ENCODE results near the gene AP1M1. TPM values are rescaled to one million over a fixed set of nuclear protein-coding genes. Genes with fewer than 3 reads are reported as not detected.
"Not testable (repeated sequence)": the region's sequence is repeated elsewhere in the genome, so short reads cannot be mapped to it uniquely, and the experiment has no call there.

The AP1M1 gene
- total RNA-seq, 6 donors from 2014 or later, result 45.7 to 87.7 (median 62.5) TPM

GRCh38 chr19:16284505-16284904 lies 86.8 kb downstream of the AP1M1 start:
- no peaks in the 10 kb centered on the region for H3K27me3 ChIP-seq
- H3K27ac ChIP-seq, result peak overlapping the region; percentile 91 to 95 (median 94)
- no peaks in the 10 kb centered on the region for H3K9me3 ChIP-seq
- H3K4me1 ChIP-seq, result peaks cover 49 to 63% (median 53%) of the 10 kb centered on the region in 4 donors
- DNase-seq (no peak), ATAC-seq (ENCODE audit: low FRiP score in 2 of 2) (no peak)
- TF ChIP-seq POLR2AphosphoS5 (IDR thresholded peaks at IDR 0.05) (no peak), POLR2A (IDR thresholded peaks at IDR 0.05) (no peak), EP300 (IDR thresholded peaks at IDR 0.05) (no peak), CTCF (IDR thresholded peaks at IDR 0.05) (no peak)
- H3K36me3 ChIP-seq, result no peaks in the 10 kb centered on the region
- WGBS, 2 donors, result 85 to 90% methylated on average over 9 of the region's 9 CpGs
- H3K4me3 ChIP-seq, result peak overlapping the region in 1 of 4 donors; percentile 36

DNA sequence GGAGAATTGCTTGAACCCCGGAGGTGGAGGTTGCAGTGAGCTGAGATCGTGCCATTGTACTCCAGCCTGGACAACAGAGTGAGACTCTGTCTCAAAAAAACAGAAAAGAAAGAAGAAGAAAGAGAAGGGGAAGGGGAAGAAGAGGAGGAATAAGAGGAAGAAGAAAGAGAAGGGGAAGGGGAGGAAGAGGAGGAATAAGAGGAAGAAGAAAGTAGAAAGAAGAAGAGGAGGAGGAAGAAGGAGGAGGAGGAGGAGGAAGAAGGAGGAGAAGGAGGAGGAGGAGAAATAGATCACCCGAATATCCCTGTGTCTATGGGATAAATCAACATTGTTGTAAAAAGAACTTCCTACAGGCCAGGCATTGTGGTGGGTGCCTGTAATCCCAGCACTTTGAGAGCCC lies 87.4 kb downstream of the AP1M1 start:
- Histone ChIP-seq H3K4me1 (peaks cover 45 to 59% (median 51%) of the 10 kb centered on the region in 4 donors), H3K27ac (peak overlapping the region; percentile 91 to 95 (median 94))
- H3K27me3 ChIP-seq; H3K4me3 ChIP-seq; H3K9me3 ChIP-seq; ATAC-seq (ENCODE audit: low FRiP score in 2 of 2); DNase-seq; H3K36me3 ChIP-seq: not testable (repeated sequence)
- WGBS, 2 donors, result 52 to 74% methylated on average over 3 of the region's 3 CpGs

DNA sequence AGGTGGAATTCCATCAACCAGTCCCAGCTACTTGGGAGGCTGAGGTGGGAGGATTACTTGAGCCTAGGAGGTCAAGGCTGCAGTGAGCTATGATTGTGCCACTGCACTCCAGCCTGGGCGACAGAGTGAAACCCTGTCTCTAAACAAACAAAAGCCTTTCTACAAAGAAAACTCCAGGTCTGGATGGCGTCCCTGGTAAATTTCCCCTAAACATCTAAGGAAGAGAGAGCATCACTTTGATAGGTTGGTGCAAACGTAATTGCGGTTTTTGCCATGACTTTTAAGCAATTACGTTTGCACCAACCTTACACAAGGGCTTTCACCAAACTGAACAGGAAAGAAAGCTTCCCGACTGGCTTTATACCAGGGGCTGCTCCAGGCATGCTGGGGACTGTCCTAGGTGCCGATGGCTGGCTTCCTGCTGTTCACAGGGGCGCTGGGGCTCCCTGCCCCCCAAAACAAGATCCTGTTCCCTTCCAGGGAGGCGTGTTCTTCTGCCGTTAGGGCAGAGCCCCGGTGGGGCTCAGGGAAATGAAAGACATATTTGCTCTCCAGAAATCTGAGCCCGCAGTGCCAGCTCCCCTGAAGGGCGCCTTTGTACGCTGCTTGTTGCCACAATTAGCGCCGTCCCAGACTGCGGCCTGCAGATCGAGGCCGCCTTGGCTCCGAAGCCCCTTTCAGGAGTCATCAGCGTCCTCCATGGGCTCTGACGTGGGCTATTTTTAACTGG lies 88.2 kb downstream of the AP1M1 start:
- H3K27me3 ChIP-seq, result no peaks in the 10 kb centered on the region
- peaks cover 45 to 53% (median 50%) of the 10 kb centered on the region in 4 donors for H3K4me1 ChIP-seq
- H3K9me3 ChIP-seq, result no peaks in the 10 kb centered on the region
- WGBS, 2 donors, result 18 to 30% methylated on average over 20 to 22 of the region's 22 CpGs
- ATAC-seq (ENCODE audit: low FRiP score in 2 of 2), result no peak
- no peak for DNase-seq
- no peaks in the 10 kb centered on the region for H3K36me3 ChIP-seq
- TF ChIP-seq POLR2AphosphoS5 (IDR thresholded peaks at IDR 0.05), result peak in 1 of 2 donors; percentile 35
- TF ChIP-seq EP300 (IDR thresholded peaks at IDR 0.05), result no peak
- TF ChIP-seq POLR2A (IDR thresholded peaks at IDR 0.05), result peak in 1 of 4 donors; percentile 22
- no peak for TF ChIP-seq CTCF (IDR thresholded peaks at IDR 0.05)
- peak overlapping the region in 1 of 4 donors; percentile 10 for H3K4me3 ChIP-seq
- peak overlapping the region; percentile 91 to 95 (median 94) for H3K27ac ChIP-seq

GRCh38 chr19:16288544-16288943 lies 90.8 kb downstream of the AP1M1 start:
- ATAC-seq (ENCODE audit: low FRiP score in 2 of 2) (no peak), DNase-seq (no peak)
- Histone ChIP-seq H3K27ac (no peak overlapping the region), H3K9me3 (no peaks in the 10 kb centered on the region), H3K36me3 (no peaks in the 10 kb centered on the region), H3K27me3 (no peaks in the 10 kb centered on the region), H3K4me3 (no peak overlapping the region), H3K4me1 (peaks cover 32 to 45% (median 37%) of the 10 kb centered on the region in 4 donors)
- no peak for TF ChIP-seq CTCF (IDR thresholded peaks at IDR 0.05)
- TF ChIP-seq EP300 (IDR thresholded peaks at IDR 0.05), result no peak
- TF ChIP-seq POLR2A (IDR thresholded peaks at IDR 0.05), result no peak
- TF ChIP-seq POLR2AphosphoS5 (IDR thresholded peaks at IDR 0.05), result peak in 1 of 2 donors; percentile 18
- 70 to 71% methylated on average over 9 of the region's 9 CpGs for WGBS, 2 donors

GRCh38 chr19:16289594-16289993 lies 91.9 kb downstream of the AP1M1 start:
- ATAC-seq (ENCODE audit: low FRiP score in 2 of 2) (no peak), DNase-seq (no peak)
- no peak overlapping the region for H3K4me3 ChIP-seq
- H3K36me3 ChIP-seq, result no peaks in the 10 kb centered on the region
- 73 to 79% methylated on average over 7 of the region's 7 CpGs for WGBS, 2 donors
- peaks cover 27 to 45% (median 34%) of the 10 kb centered on the region in 4 donors for H3K4me1 ChIP-seq
- no peak for TF ChIP-seq POLR2A (IDR thresholded peaks at IDR 0.05)
- TF ChIP-seq EP300 (IDR thresholded peaks at IDR 0.05), result no peak
- TF ChIP-seq CTCF (IDR thresholded peaks at IDR 0.05), result no peak
- TF ChIP-seq POLR2AphosphoS5 (IDR thresholded peaks at IDR 0.05), result no peak
- no peak overlapping the region for H3K27ac ChIP-seq
- H3K9me3 ChIP-seq, result no peaks in the 10 kb centered on the region
- H3K27me3 ChIP-seq, result no peaks in the 10 kb centered on the region
